VCaP (cell line): Measurements from ENCODE around the gene CTNND1.
A peak's percentile ranks its signal among the peaks of the same experiment; 100 is the strongest.

ENCODE experiments used
- H3K27ac ChIP-seq: fragments of 450-650 bp; 2 replicates; pipeline ENCODE4 v1.5.1; 2017
- CTCF ChIP-seq: fragments of 450-650 bp; conservative IDR thresholded peaks from 2 replicates; pipeline ENCODE4 v1.5.1; 2017; ENCODE audit warnings: mild to moderate bottlenecking, moderate library complexity

Gene CTNND1

GRCh38 chr11:57732661-57733060 lies 28.9 kb upstream of the CTNND1 start:
- TF ChIP-seq CTCF = no peak

GRCh38 chr11:57735619-57736298 lies 25.8 kb upstream of the CTNND1 start:
- no peak for TF ChIP-seq CTCF

More at GRCh38 chr11:57732661-57733060, 28.9 kb upstream of the CTNND1 start:
- no peak overlapping the region for H3K27ac ChIP-seq

GRCh38 chr11:57741132-57742086 lies 20.2 kb upstream of the CTNND1 start, which contains the start of gene SELENOH:
Gene SELENOH (plus strand): TSS chr11:57741491. CDS start chr11:57741596, 105 bp downstream.
- H3K27ac ChIP-seq = peak within 1 kb of the TSS; percentile 90
- TF ChIP-seq CTCF = no peak

More at GRCh38 chr11:57735619-57736298, 25.8 kb upstream of the CTNND1 start:
- no peak overlapping the region for H3K27ac ChIP-seq

DNA sequence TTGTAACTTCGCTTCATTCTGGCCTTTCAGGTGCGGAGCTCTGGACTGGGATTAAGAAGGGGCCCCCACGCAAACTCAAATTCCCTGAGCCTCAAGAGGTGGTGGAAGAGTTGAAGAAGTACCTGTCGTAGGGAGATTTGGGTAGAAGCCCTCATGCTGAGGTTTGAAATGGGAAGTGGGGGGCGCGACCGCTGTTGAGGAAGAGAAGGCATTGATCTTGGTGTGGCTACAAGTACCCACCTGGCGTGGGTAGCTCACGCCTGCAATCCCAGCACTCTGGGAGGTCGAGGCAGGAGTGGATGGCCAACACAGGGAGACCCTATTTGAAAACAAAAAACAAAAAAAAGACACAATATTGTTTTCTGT lies 19.5 kb upstream of the CTNND1 start:
- no peak for TF ChIP-seq CTCF

DNA sequence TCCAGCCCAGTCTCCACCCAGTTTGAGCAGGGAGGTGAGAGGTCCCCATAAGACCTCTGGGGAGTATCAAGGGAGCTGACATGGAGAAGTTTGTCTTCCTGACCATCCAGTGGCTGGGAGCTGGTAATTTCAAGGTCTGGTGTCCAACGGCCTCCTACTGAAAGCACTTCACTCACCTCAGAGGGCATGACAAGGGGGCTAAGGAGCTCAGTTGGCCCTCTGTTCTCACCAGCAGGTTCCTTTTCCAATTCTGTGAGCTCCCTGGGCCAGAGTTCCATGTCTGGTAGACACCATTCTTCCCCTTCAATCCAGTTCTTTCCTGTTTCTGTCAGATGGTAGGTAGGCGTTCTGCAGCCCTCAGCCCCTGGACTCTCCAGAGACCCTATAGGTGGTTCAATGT lies 17.2 kb upstream of the CTNND1 start:
- TF ChIP-seq CTCF = no peak

More for the DNA sequence above, 19.5 kb upstream of the CTNND1 start:
- peak overlapping the region; percentile 90 for H3K27ac ChIP-seq

DNA sequence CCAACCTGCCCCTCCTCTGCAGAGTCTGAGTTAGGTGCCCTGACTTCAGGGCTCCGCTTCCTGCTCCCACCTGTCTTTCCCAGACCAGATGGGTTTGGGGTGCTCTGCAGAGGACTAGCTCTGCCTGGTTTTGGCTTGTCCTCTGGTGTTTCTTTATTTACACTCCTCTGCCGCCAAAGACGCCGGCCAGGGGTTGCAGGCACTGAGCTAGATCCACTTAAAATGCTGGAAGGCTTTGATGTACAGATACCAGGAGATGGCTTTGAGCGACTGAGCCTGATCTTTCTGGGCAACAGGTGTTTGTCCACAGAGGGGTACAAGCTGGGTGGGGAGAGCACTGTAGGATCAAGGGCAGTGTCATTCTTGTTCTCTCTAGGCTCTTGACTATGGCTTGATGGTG lies 16.4 kb upstream of the CTNND1 start:
- H3K27ac ChIP-seq = no peak overlapping the region
- TF ChIP-seq CTCF = no peak

More for the DNA sequence above, 17.2 kb upstream of the CTNND1 start:
- H3K27ac ChIP-seq = no peak overlapping the region

DNA sequence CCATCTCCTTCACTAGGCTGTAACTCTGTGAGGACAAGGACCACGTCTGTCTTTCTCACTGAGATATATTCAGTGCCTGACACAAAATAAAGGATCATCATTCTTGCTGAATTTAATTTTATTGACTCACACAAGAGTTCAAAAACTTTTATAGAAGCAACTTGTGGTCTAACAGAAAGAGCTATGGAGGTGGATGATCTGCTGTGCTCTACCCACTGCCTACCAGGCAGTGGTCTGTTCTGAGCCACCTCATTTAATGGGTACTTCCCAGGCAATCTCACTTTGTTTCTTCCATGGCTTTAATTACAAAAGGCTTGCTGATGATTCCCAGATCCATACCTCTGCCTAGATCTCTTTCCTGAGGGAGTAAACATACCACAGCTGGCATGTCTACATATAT lies 14.7 kb upstream of the CTNND1 start:
- TF ChIP-seq CTCF = no peak
- no peak overlapping the region for H3K27ac ChIP-seq
